ENCODE results near the gene CCDC87.

DNA sequence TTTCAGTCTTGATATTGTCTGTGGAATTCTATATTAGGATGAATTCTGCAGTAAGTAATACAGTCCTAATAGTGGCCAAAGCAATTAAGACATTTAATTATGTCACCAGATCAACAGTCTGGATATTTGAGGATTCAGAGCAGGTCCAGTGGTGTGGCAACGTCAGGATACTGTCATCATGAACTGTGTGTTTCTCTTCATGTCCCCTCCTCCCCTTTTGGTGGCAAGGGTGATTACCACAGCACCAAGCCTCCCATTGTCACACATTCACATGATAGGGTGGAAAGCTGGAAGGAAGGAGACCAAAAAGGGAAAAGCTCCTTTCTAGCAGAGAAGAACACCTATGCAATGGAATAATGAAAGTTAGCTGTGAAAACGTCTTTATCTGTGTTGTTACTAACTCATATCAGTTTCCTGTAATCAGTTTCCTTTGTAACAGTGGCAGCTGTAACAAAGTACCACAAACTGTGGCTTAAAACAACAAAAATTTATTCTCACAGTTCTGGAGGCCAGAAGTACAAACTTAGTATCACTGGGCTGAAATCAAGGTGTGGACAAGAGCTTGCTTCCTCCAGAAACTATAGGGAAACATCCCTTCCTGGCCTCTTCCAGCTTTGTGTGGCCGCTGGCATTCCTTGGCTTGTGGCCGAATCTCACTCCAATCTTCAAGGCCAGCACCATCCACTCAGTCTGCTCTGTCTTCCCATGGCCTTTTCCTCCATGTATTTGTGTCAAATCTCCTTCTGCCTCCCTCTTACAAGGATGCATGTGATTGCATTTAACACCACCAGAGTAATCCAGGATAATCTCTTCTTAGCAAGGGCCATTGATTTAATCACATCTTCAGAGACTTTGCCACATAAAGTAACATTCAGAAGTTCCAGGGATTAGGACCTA lies 17.1 kb upstream of the CCDC87 start:
- no peak for TF ChIP-seq POLR2A (IDR thresholded peaks at IDR 0.05)
- TF ChIP-seq, protein P1, sequence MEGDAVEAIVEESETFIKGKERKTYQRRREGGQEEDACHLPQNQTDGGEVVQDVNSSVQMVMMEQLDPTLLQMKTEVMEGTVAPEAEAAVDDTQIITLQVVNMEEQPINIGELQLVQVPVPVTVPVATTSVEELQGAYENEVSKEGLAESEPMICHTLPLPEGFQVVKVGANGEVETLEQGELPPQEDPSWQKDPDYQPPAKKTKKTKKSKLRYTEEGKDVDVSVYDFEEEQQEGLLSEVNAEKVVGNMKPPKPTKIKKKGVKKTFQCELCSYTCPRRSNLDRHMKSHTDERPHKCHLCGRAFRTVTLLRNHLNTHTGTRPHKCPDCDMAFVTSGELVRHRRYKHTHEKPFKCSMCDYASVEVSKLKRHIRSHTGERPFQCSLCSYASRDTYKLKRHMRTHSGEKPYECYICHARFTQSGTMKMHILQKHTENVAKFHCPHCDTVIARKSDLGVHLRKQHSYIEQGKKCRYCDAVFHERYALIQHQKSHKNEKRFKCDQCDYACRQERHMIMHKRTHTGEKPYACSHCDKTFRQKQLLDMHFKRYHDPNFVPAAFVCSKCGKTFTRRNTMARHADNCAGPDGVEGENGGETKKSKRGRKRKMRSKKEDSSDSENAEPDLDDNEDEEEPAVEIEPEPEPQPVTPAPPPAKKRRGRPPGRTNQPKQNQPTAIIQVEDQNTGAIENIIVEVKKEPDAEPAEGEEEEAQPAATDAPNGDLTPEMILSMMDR (IDR thresholded peaks at IDR 0.05), result no peak
- TF ChIP-seq POLR2AphosphoS5 (IDR thresholded peaks at IDR 0.05), result no peak
- no peak for TF ChIP-seq EP300 (IDR thresholded peaks at IDR 0.05)

Measured in stomach (tissue), 4 donors.